ENCODE measurements around the gene NKIRAS1. TPM values are rescaled to one million over a fixed set of nuclear protein-coding genes. Genes with fewer than 3 reads are reported as not detected.
A peak's percentile ranks its signal among the peaks of the same experiment; 100 is the strongest.

The NKIRAS1 gene
- total RNA-seq, 1 experiment from 2014 or later = 12.0 TPM

DNA sequence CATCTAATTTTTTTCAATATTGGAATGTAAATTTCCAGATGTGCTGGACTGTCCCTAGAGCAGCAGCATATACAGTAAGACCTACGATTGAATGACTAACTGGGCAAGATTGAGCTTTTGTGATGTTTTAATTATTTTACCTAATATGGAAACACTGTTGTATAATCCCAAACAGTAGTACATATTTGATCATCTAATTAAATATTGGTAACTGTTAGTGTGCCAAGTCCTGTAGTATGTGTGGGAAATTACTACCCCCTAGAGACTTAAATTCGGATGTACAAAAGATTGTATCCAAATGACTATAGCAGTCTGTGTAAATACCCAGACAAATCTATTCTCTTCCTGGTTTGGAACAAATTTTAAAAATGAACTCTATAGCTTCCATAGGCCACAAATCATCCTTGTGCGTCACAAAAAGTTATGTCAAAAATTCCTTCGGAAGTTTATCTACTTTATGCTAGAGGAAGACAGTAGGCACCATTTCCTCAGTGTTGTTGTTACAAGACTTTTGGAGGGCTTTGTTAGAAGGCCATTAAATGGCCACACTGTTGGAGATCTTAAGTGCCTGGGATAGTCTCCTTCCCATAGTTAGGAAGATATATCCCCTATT lies 41.6 kb downstream of the NKIRAS1 start:
- intact Hi-C loops (cut with micrococcal nuclease) = no loop called here
- CTCF ChIA-PET = no interaction called here
- Histone ChIP-seq H3K79me2 (ENCODE audit: insufficient read depth, low read length) (peaks cover 26% of the 10 kb centered on the region), H3K9me3 (ENCODE audit: control insufficient read depth in 1 of 2, insufficient read depth in 1 of 2, low read depth in 1 of 2, low read length in 2 of 2) (no peaks in the 10 kb centered on the region), H3K27me3 (ENCODE audit: insufficient read depth, low read length) (no peaks in the 10 kb centered on the region), H3K4me3 (replicated peaks in 1 of 2; ENCODE audit: low read depth in 1 of 2, low read length in 2 of 2) (no peak overlapping the region), H3K4me1 (ENCODE audit: control insufficient read depth in 1 of 2, insufficient read depth in 2 of 2, low read length in 2 of 2) (no peaks in the 10 kb centered on the region), H3K4me2 (ENCODE audit: low read length) (no peak overlapping the region), H2AFZ (ENCODE audit: low read depth, low read length, poor library complexity, severe bottlenecking) (no peak overlapping the region), H3K9ac (ENCODE audit: low read length) (no peak overlapping the region), H4K20me1 (ENCODE audit: insufficient read depth) (peaks cover 4% of the 10 kb centered on the region; the same call in 1 of the 2 replicates), H3K36me3 (ENCODE audit: control insufficient read depth in 1 of 2, insufficient read depth in 2 of 2, low read length in 2 of 2) (no peaks in the 10 kb centered on the region), H3K9me2 (ENCODE audit: insufficient read depth) (no peaks in the 10 kb centered on the region), H3K27ac (ENCODE audit: low read depth, low read length) (no peak overlapping the region)
- TF ChIP-seq RAD21 (IDR thresholded peaks at IDR 0.05; ENCODE audit: low read depth) (peak; percentile 35), YY1 (IDR thresholded peaks at IDR 0.05; ENCODE audit: extremely low read depth, insufficient replicate concordance, low read depth, low read length) (no peak)
- RAD21 ChIA-PET (ENCODE audit: low non-redundant PET in 1 of 2, low total read pairs in 2 of 2, uncharacterized antibody in 2 of 2, unreplicated experiment in 2 of 2) = no interaction called here
- POLR2A ChIA-PET = no interaction called here
- BruUV-seq (replicated peaks) = no TSS peak
- no peak; the same call in 1 of the 2 replicates for ATAC-seq
- no peak for DNase-seq (ENCODE audit: low read depth, low spot score)

DNA sequence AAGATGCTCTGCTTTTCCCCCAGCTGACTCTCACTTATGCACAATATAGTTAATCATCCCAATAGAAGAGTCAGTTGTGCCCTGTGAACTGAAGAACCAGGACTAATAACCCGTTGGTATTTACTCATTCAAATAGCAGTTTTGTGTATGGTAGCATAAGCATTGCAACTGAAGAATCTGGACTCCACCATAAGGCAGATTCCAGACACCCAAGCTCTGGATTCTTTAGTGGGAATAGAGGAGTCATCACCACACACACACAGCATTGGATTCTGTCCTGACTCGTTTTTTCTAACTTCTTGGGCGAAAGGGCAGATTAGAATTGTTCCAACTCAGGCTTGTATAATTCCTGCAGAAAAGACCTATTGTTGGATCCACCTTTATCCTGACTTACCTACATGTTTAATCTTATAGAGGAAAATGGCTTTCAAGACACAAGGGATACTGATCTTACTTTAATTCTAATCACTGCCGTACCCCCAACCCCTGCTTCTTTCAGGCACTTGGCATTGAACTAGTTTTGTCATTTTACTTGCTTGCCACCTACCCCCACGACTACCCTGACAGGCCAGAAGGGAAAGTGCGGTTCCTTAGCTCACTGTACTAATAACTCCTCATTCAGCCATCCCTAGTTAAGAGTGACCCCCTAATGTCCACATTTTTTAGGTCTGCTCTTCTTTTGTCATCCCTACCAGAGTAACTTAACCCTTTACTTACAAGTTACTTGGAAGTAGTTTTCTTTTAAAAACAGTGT lies 42.3 kb downstream of the NKIRAS1 start:
- peaks cover 33% of the 10 kb centered on the region for H3K79me2 ChIP-seq (ENCODE audit: insufficient read depth, low read length)
- H4K20me1 ChIP-seq (ENCODE audit: insufficient read depth) = peaks cover 4% of the 10 kb centered on the region; the same call in 1 of the 2 replicates
- intact Hi-C loops (cut with micrococcal nuclease) = no loop called here
- RAD21 ChIA-PET (ENCODE audit: low non-redundant PET in 1 of 2, low total read pairs in 2 of 2, uncharacterized antibody in 2 of 2, unreplicated experiment in 2 of 2) = no interaction called here
- no peaks in the 10 kb centered on the region for H3K9me3 ChIP-seq (ENCODE audit: control insufficient read depth in 1 of 2, insufficient read depth in 1 of 2, low read depth in 1 of 2, low read length in 2 of 2)
- no peaks in the 10 kb centered on the region for H3K4me1 ChIP-seq (ENCODE audit: control insufficient read depth in 1 of 2, insufficient read depth in 2 of 2, low read length in 2 of 2)
- DNase-seq (ENCODE audit: low read depth, low spot score) (no peak), ATAC-seq (no peak)
- no peaks in the 10 kb centered on the region; a peak in 1 of 4 replicates for H3K36me3 ChIP-seq (ENCODE audit: control insufficient read depth in 1 of 2, insufficient read depth in 2 of 2, low read length in 2 of 2)
- CTCF ChIA-PET = no interaction called here
- POLR2A ChIA-PET = no interaction called here
- H3K4me3 ChIP-seq (replicated peaks in 1 of 2; ENCODE audit: low read depth in 1 of 2, low read length in 2 of 2) = no peak overlapping the region
- H3K9me2 ChIP-seq (ENCODE audit: insufficient read depth) = no peaks in the 10 kb centered on the region
- no peak overlapping the region for H3K9ac ChIP-seq (ENCODE audit: low read length)
- no peak overlapping the region for H2AFZ ChIP-seq (ENCODE audit: low read depth, low read length, poor library complexity, severe bottlenecking)
- no peak overlapping the region for H3K27ac ChIP-seq (ENCODE audit: low read depth, low read length)
- no peaks in the 10 kb centered on the region for H3K27me3 ChIP-seq (ENCODE audit: insufficient read depth, low read length)
- no peak overlapping the region for H3K4me2 ChIP-seq (ENCODE audit: low read length)
- no TSS peak for BruUV-seq (replicated peaks)
- TF ChIP-seq SRF (IDR thresholded peaks at IDR 0.05; ENCODE audit: low read depth) = no peak
- TF ChIP-seq, protein P1, sequence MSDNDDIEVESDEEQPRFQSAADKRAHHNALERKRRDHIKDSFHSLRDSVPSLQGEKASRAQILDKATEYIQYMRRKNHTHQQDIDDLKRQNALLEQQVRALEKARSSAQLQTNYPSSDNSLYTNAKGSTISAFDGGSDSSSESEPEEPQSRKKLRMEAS (IDR thresholded peaks at IDR 0.05) = no peak
- TF ChIP-seq POLR2AphosphoS5 (IDR thresholded peaks at IDR 0.05; ENCODE audit: low read depth, low read length) = no peak
- no peak for TF ChIP-seq SP1 (IDR thresholded peaks at IDR 0.05; ENCODE audit: low read depth)
- TF ChIP-seq, protein P2, sequence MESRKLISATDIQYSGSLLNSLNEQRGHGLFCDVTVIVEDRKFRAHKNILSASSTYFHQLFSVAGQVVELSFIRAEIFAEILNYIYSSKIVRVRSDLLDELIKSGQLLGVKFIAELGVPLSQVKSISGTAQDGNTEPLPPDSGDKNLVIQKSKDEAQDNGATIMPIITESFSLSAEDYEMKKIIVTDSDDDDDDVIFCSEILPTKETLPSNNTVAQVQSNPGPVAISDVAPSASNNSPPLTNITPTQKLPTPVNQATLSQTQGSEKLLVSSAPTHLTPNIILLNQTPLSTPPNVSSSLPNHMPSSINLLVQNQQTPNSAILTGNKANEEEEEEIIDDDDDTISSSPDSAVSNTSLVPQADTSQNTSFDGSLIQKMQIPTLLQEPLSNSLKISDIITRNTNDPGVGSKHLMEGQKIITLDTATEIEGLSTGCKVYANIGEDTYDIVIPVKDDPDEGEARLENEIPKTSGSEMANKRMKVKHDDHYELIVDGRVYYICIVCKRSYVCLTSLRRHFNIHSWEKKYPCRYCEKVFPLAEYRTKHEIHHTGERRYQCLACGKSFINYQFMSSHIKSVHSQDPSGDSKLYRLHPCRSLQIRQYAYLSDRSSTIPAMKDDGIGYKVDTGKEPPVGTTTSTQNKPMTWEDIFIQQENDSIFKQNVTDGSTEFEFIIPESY (IDR thresholded peaks at IDR 0.05; ENCODE audit: extremely low read depth, insufficient replicate concordance, low read length) = no peak
- TF ChIP-seq CEBPB (IDR thresholded peaks at IDR 0.05; ENCODE audit: low read depth) = no peak
- TF ChIP-seq CBX3 (IDR thresholded peaks at IDR 0.05; ENCODE audit: low read depth) = no peak
- no peak for TF ChIP-seq ZNF274 (IDR thresholded peaks at IDR 0.05; ENCODE audit: low read depth, low read length)
- no peak for TF ChIP-seq EZH2phosphoT487 (IDR thresholded peaks at IDR 0.05; ENCODE audit: borderline replicate concordance)
- TF ChIP-seq, protein P3, sequence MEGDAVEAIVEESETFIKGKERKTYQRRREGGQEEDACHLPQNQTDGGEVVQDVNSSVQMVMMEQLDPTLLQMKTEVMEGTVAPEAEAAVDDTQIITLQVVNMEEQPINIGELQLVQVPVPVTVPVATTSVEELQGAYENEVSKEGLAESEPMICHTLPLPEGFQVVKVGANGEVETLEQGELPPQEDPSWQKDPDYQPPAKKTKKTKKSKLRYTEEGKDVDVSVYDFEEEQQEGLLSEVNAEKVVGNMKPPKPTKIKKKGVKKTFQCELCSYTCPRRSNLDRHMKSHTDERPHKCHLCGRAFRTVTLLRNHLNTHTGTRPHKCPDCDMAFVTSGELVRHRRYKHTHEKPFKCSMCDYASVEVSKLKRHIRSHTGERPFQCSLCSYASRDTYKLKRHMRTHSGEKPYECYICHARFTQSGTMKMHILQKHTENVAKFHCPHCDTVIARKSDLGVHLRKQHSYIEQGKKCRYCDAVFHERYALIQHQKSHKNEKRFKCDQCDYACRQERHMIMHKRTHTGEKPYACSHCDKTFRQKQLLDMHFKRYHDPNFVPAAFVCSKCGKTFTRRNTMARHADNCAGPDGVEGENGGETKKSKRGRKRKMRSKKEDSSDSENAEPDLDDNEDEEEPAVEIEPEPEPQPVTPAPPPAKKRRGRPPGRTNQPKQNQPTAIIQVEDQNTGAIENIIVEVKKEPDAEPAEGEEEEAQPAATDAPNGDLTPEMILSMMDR (IDR thresholded peaks at IDR 0.05 in 2 of 3, conservative IDR thresholded peaks at IDR 0.05 in 1 of 3; ENCODE audit: borderline replicate concordance in 1 of 3, insufficient read depth in 1 of 3, low read depth in 2 of 3, low read length in 2 of 3) = no peak
- TF ChIP-seq ZFX (IDR thresholded peaks at IDR 0.05) = no peak
- TF ChIP-seq, protein P4, sequence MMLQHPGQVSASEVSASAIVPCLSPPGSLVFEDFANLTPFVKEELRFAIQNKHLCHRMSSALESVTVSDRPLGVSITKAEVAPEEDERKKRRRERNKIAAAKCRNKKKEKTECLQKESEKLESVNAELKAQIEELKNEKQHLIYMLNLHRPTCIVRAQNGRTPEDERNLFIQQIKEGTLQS (IDR thresholded peaks at IDR 0.05) = no peak
- no peak for TF ChIP-seq TCF7L2 (IDR thresholded peaks at IDR 0.05; ENCODE audit: borderline replicate concordance, extremely low read depth, insufficient read depth, insufficient read length)

Measured in HCT116 (cell line).